Measurements from ENCODE around the gene CTIF.

CTIF gene

GRCh38 chr18:48607056-48607984 lies 68.5 kb downstream of the CTIF start:
- DNase-seq: no peak

GRCh38 chr18:48608581-48608980 lies 69.8 kb downstream of the CTIF start:
- no peak for DNase-seq

- no peak for DNase-seq
Measured at GRCh38 chr18:48609114-48609513, 70.3 kb downstream of the CTIF start.

- no peak for DNase-seq
Measured at GRCh38 chr18:48609820-48610815, 71.3 kb downstream of the CTIF start.

GRCh38 chr18:48611203-48611602 lies 72.4 kb downstream of the CTIF start:
- no peak for DNase-seq

- no peak for DNase-seq
Measured at GRCh38 chr18:48611785-48612480, 73.1 kb downstream of the CTIF start.

GRCh38 chr18:48612511-48612910 lies 73.7 kb downstream of the CTIF start:
- DNase-seq: no peak

- no peak for DNase-seq
Measured at GRCh38 chr18:48612917-48613316, 74.1 kb downstream of the CTIF start.

- no peak for DNase-seq
Measured at GRCh38 chr18:48613589-48614404, 75.0 kb downstream of the CTIF start.

- no peak for DNase-seq
Measured at GRCh38 chr18:48615566-48616401, 77.0 kb downstream of the CTIF start.

GRCh38 chr18:48616484-48617255 lies 77.8 kb downstream of the CTIF start:
- DNase-seq: no peak

GRCh38 chr18:48617844-48618497 lies 79.1 kb downstream of the CTIF start:
- no peak for DNase-seq

GRCh38 chr18:48619016-48619415 lies 80.2 kb downstream of the CTIF start:
- no peak for DNase-seq

- DNase-seq: no peak
Measured at GRCh38 chr18:48619501-48619900, 80.7 kb downstream of the CTIF start.

- DNase-seq: no peak
Measured at GRCh38 chr18:48620071-48620470, 81.2 kb downstream of the CTIF start.

GRCh38 chr18:48621240-48621639 lies 82.4 kb downstream of the CTIF start:
- DNase-seq: no peak

GRCh38 chr18:48621815-48622555 lies 83.2 kb downstream of the CTIF start:
- DNase-seq: no peak

- DNase-seq: no peak
Measured at GRCh38 chr18:48622911-48623431, 84.1 kb downstream of the CTIF start.

Data from activated CD4-positive, CD25-positive, alpha-beta regulatory T cell treated with anti-CD3 and anti-CD28 coated beads, Interleukin-2, amount 50 U/mL, for 72 hours (primary cell).